PC-9 (cell line): ENCODE results near the gene KIF26A.

Experiments
- CTCF ChIP-seq: fragments of 200-600 bp; sonication (generic); conservative IDR thresholded peaks from 2 replicates; pipeline ENCODE4 v1.6.1; 2017; ENCODE audit warnings: mixed run types, antibody characterized with exemption, mild to moderate bottlenecking, moderate library complexity
- EZH2 ChIP-seq: fragments of 200-600 bp; sonication (generic); IDR thresholded peaks from 2 replicates; pipeline ENCODE4 v1.8.0; 2017; ENCODE audit warnings: antibody characterized with exemption, low read depth

GRCh38 chr14:104169699-104170479, 31.5 kb downstream of the KIF26A start:
- TF ChIP-seq CTCF, result no peak
- TF ChIP-seq EZH2, result no peak
